Erythroblast (primary cell): ENCODE results near the gene PDLIM4.

ENCODE experiments used
- GATA1 ChIP-seq: IDR thresholded peaks from 2 replicates; pipeline ENCODE4 v1.6.1; 2011; ENCODE audit warnings: low read depth, mild to moderate bottlenecking, control low read depth, low read length, moderate library complexity
- POLR2A ChIP-seq: IDR thresholded peaks from 2 replicates; pipeline ENCODE4 v1.6.1; 2011; ENCODE audit warnings: mild to moderate bottlenecking, low read length

- TF ChIP-seq POLR2A (peak; percentile 74), GATA1 (no peak)
Observed at GRCh38 chr5:132294728-132295504, 37.4 kb downstream of the PDLIM4 start.
